ENCODE data around the gene TFPI.
"Not testable (repeated sequence)": the region's sequence is repeated elsewhere in the genome, so short reads cannot be mapped to it uniquely, and the experiment has no call there.

TFPI gene

DNA sequence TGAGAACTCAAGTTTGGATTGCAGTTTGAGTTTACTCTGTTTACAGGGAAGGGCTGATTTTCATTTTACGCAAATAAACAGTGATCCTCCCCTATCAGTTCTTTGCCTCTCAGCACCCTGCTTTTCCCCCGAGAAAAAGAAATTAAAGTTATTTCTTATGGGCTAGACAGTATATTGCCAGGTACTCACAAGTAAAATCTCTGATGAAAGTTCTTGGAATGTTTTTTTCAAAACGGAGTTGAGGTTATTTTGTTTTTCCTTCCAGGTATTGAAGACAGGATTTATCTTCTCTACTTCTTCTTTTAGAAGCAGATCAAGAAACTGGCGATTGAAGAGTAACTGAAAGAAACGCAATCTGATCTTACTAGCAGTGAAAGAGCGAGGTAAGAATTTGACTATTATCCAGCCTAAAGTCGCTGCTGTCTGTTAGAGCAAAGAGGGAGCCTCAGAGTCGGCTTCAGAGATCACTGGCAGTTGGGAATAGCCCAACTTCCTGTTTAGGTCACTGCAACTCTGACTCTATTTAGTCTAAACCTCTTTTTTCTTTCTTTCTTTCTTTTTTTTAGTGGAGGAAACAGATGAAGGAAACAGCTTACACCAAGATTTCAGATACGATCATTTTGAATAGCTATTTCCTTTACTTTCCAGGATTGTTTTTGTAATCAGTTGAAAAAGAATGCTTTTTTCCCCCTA lies at the start of gene TFPI:
TSS of gene TFPI (minus strand) at position 425 of the 693 bp plus-strand sequence. CDS start 50,667 bp downstream, outside the sequence.
- no peak for DNase-seq

- no peak for DNase-seq
Observed at GRCh38 chr2:187594801-187595200, 40.6 kb upstream of the TFPI start.

- DNase-seq = no peak
Observed at GRCh38 chr2:187593697-187594096, 39.5 kb upstream of the TFPI start.

DNA sequence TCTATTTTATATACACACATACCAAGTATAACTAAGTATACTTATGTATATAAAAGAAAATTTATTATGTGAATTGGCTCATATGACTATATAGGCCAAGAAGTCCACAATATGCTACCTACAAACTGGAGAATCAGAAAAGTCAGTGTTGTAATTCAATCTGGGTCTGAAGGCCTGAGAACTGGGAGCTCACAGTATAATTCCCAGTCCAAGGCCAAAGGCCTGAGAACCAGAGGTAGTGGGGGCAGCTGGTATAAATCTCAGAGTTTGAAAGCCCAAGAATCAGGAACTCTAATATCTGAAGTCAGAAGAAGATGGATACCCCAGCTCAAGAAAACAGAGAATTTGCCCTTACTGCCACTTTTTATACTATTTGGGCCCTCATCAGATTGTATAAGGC lies 38.9 kb upstream of the TFPI start:
- no peak for DNase-seq

GRCh38 chr2:187590175-187590574 lies 35.9 kb upstream of the TFPI start:
- DNase-seq = no peak

DNA sequence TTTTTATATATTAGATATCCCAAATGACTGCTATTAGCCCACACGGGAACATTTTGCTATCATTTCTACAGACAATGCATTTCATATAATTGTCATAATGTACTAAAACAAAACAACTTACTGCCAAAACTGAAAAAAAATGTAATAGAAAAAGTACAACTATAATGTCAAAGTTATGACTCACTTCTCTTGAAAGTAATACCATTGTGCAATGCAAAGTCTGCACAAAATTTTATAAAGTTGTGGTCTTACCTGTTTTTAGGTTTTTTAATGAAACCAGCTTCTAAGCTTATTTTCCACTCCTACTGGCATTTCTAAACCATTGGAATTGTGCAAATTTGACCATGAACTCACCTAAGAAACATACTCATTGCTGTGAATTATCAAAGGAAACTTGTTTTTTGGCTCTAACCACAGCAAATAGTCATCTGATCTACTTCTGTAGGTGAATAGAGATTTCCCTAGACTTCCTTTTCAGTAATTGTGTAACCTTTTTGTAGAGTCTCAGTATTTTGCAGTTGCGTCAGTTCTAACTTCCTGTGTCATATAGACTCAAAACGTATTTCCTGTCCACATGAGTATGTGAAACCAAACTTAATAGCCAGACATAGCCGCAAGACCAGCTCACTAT lies 31.9 kb upstream of the TFPI start:
- DNase-seq = no peak

GRCh38 chr2:187581125-187581896 lies 27.1 kb upstream of the TFPI start:
- DNase-seq = peak in 1 of 14 donors; percentile 6

- DNase-seq = no peak
Observed at GRCh38 chr2:187580462-187581124, 26.4 kb upstream of the TFPI start.

GRCh38 chr2:187577310-187577709 lies 23.1 kb upstream of the TFPI start:
- DNase-seq = no peak

- DNase-seq = no peak
Observed at GRCh38 chr2:187576906-187577305, 22.7 kb upstream of the TFPI start.

DNA sequence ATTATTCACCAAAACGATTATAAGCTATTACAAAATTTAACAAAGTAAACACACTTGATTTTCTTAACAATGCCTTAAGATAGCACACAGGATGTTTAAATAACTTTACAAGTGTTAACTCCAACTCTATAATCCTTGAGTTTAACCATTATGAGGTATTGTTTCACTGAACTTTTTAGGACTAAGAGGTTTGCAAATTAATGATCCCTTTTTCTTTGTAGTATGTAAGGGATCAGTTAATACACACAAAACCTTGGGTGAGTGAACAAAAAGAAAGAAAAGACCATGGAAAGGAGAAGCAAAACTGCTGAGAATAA lies 21.5 kb upstream of the TFPI start:
- DNase-seq = no peak

DNA sequence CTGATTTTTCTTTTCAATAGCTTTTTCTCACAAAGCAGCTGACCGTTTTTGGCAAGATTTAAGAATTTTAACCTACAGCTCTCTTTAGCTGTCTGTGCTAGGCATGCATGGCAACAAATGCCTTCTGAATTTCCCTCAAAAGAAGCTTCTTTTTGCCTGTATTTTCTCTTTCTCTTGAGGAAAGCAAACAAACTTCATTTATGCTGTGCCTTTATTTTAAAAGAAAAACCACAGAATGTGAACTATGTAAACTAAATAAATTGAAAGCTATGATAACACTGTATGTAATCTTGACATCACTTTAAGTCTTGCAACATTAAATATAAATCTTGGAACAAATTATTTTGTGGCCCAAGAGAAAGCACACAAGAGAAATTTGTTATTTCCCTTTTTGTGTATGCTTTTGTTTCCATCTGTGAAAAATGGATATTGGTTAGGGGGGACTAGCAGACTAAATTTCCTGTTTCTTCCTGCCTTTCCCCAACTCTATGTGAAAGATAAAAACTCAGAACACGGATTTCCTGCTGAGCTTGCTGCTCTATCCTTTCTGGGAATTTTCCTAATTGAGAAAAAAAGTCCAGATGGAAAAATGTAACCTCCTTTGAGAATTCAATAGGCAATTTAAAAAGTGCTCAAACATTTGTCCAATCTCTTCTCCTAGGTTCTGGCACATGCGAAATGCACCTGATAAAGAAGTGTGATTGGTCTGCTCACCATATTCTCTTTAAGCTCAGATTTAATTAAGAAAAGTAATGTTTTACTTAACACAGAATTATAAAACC lies 20.9 kb upstream of the TFPI start:
- DNase-seq = no peak

GRCh38 chr2:187573722-187574121 lies 19.5 kb upstream of the TFPI start:
- DNase-seq = no peak

GRCh38 chr2:187571996-187572395 lies 17.8 kb upstream of the TFPI start:
- DNase-seq = not testable (repeated sequence)

- no peak for DNase-seq
Observed at GRCh38 chr2:187569571-187569970, 15.3 kb upstream of the TFPI start.

DNA sequence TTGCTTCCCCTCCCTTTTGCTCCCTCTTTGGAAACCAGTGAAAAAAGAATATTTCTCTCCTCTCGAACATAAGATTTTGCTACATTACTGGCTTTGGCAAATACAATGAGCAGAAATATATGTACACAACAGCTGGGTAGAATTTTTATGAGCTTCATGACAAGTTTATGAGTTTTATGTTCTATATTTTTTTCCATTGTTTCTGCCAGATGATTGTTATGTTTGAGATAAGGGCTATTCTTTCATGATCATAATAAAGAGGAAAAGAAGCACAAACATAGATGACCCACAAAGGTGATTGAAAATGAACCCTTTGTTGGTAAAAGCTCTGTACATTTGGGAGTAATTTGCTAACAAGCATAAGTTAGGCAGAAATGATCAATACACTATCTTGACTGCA lies 14.8 kb upstream of the TFPI start:
- no peak for DNase-seq

- no peak for DNase-seq
Observed at GRCh38 chr2:187567126-187567525, 12.9 kb upstream of the TFPI start.

- DNase-seq = no peak
Observed at GRCh38 chr2:187566712-187567111, 12.5 kb upstream of the TFPI start.

- DNase-seq = no peak
Observed at GRCh38 chr2:187566266-187566665, 12.0 kb upstream of the TFPI start.

GRCh38 chr2:187565618-187566017 lies 11.4 kb upstream of the TFPI start:
- DNase-seq = not testable (repeated sequence)

DNA sequence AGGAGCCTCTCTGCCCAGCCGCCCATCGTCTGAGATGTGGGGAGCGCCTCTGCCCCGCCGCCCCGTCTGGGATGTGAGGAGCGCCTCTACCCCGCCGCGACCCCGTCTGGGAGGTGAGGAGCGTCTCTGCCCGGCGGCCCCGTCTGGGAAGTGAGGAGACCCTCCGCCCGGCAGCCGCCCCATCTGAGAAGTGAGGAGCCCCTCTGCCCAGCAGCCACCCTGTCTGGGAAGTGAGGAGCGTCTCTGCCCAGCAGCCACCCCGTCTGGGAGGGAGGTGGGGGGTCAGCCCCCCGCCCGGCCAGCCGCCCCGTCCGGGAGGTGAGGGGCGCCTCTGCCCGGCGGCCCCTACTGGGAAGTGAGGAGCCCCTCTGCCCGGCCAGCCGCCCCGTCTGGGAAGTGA lies 2.3 kb upstream of the TFPI start:
- not testable (repeated sequence) for DNase-seq

- DNase-seq = no peak
Observed at GRCh38 chr2:187554704-187555082, 458 bp upstream of the TFPI start.
